ENCODE data around the gene JARID2. TPM values are rescaled to one million over a fixed set of nuclear protein-coding genes. Genes with fewer than 3 reads are reported as not detected.
"Not testable (repeated sequence)": the region's sequence is repeated elsewhere in the genome, so short reads cannot be mapped to it uniquely, and the experiment has no call there.

JARID2 gene
- total RNA-seq, 1 donor from 2014 or later, result 66.1 TPM

- H3K4me3 Mint-ChIP-seq (ENCODE audit: unreplicated experiment), result no peak overlapping the region
These were observed 164.9 kb downstream of the JARID2 start for GRCh38 chr6:15410752-15411151.

GRCh38 chr6:15411766-15412165 is 165.9 kb downstream of the JARID2 start:
- H3K36me3 Mint-ChIP-seq (ENCODE audit: low read depth, unreplicated experiment), result peaks cover 11% of the 10 kb centered on the region
- DNase-seq (ENCODE audit: low spot score), result no peak
- H3K9me3 Mint-ChIP-seq (ENCODE audit: unreplicated experiment), result no peaks in the 10 kb centered on the region
- no peak overlapping the region for H3K27ac Mint-ChIP-seq (ENCODE audit: unreplicated experiment)
- H3K4me1 Mint-ChIP-seq (ENCODE audit: unreplicated experiment), result peaks cover 30% of the 10 kb centered on the region
- H3K4me3 Mint-ChIP-seq (ENCODE audit: unreplicated experiment), result no peak overlapping the region
- TF ChIP-seq, protein P1, sequence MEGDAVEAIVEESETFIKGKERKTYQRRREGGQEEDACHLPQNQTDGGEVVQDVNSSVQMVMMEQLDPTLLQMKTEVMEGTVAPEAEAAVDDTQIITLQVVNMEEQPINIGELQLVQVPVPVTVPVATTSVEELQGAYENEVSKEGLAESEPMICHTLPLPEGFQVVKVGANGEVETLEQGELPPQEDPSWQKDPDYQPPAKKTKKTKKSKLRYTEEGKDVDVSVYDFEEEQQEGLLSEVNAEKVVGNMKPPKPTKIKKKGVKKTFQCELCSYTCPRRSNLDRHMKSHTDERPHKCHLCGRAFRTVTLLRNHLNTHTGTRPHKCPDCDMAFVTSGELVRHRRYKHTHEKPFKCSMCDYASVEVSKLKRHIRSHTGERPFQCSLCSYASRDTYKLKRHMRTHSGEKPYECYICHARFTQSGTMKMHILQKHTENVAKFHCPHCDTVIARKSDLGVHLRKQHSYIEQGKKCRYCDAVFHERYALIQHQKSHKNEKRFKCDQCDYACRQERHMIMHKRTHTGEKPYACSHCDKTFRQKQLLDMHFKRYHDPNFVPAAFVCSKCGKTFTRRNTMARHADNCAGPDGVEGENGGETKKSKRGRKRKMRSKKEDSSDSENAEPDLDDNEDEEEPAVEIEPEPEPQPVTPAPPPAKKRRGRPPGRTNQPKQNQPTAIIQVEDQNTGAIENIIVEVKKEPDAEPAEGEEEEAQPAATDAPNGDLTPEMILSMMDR (IDR thresholded peaks at IDR 0.05; ENCODE audit: unreplicated experiment), result no peak
- peaks cover 8% of the 10 kb centered on the region for H3K27me3 Mint-ChIP-seq (ENCODE audit: unreplicated experiment)

More at GRCh38 chr6:15410752-15411151, 164.9 kb downstream of the JARID2 start:
- Mint-ChIP-seq H3K27me3 (ENCODE audit: unreplicated experiment) (peaks cover 5% of the 10 kb centered on the region), H3K9me3 (ENCODE audit: unreplicated experiment) (no peaks in the 10 kb centered on the region), H3K36me3 (ENCODE audit: low read depth, unreplicated experiment) (peaks cover 8% of the 10 kb centered on the region), H3K4me1 (ENCODE audit: unreplicated experiment) (peaks cover 34% of the 10 kb centered on the region), H3K27ac (ENCODE audit: unreplicated experiment) (peak overlapping the region; percentile 78)
- no peak for DNase-seq (ENCODE audit: low spot score)
- TF ChIP-seq, protein P1 (IDR thresholded peaks at IDR 0.05; ENCODE audit: unreplicated experiment), result no peak

GRCh38 chr6:15412767-15413166 is 166.9 kb downstream of the JARID2 start:
- Mint-ChIP-seq H3K27me3 (ENCODE audit: unreplicated experiment) (peaks cover 9% of the 10 kb centered on the region), H3K36me3 (ENCODE audit: low read depth, unreplicated experiment) (peaks cover 19% of the 10 kb centered on the region), H3K4me3 (ENCODE audit: unreplicated experiment) (no peak overlapping the region), H3K4me1 (ENCODE audit: unreplicated experiment) (peaks cover 32% of the 10 kb centered on the region), H3K9me3 (ENCODE audit: unreplicated experiment) (no peaks in the 10 kb centered on the region), H3K27ac (ENCODE audit: unreplicated experiment) (no peak overlapping the region)
- DNase-seq (ENCODE audit: low spot score), result no peak
- TF ChIP-seq, protein P1 (IDR thresholded peaks at IDR 0.05; ENCODE audit: unreplicated experiment), result no peak

GRCh38 chr6:15413466-15414234 is 167.8 kb downstream of the JARID2 start:
- H3K9me3 Mint-ChIP-seq (ENCODE audit: unreplicated experiment), result no peaks in the 10 kb centered on the region
- peaks cover 9% of the 10 kb centered on the region for H3K27me3 Mint-ChIP-seq (ENCODE audit: unreplicated experiment)
- no peak for DNase-seq (ENCODE audit: low spot score)
- H3K36me3 Mint-ChIP-seq (ENCODE audit: low read depth, unreplicated experiment), result peaks cover 28% of the 10 kb centered on the region
- TF ChIP-seq, protein P1 (IDR thresholded peaks at IDR 0.05; ENCODE audit: unreplicated experiment), result no peak
- H3K27ac Mint-ChIP-seq (ENCODE audit: unreplicated experiment), result peak overlapping the region; percentile 17
- H3K4me3 Mint-ChIP-seq (ENCODE audit: unreplicated experiment), result no peak overlapping the region
- H3K4me1 Mint-ChIP-seq (ENCODE audit: unreplicated experiment), result peaks cover 32% of the 10 kb centered on the region

- H3K9me3 Mint-ChIP-seq (ENCODE audit: unreplicated experiment), result no peaks in the 10 kb centered on the region
- peaks cover 29% of the 10 kb centered on the region for H3K36me3 Mint-ChIP-seq (ENCODE audit: low read depth, unreplicated experiment)
- TF ChIP-seq, protein P1 (IDR thresholded peaks at IDR 0.05; ENCODE audit: unreplicated experiment), result no peak
- no peak overlapping the region for H3K4me3 Mint-ChIP-seq (ENCODE audit: unreplicated experiment)
- H3K4me1 Mint-ChIP-seq (ENCODE audit: unreplicated experiment), result peaks cover 27% of the 10 kb centered on the region
- H3K27ac Mint-ChIP-seq (ENCODE audit: unreplicated experiment), result no peak overlapping the region
- peaks cover 9% of the 10 kb centered on the region for H3K27me3 Mint-ChIP-seq (ENCODE audit: unreplicated experiment)
- no peak for DNase-seq (ENCODE audit: low spot score)
These were observed 168.4 kb downstream of the JARID2 start for GRCh38 chr6:15414235-15414612.

GRCh38 chr6:15415622-15416021 is 169.8 kb downstream of the JARID2 start:
- not testable (repeated sequence) for DNase-seq (ENCODE audit: low spot score); H3K4me3 Mint-ChIP-seq (ENCODE audit: unreplicated experiment); H3K27ac Mint-ChIP-seq (ENCODE audit: unreplicated experiment); H3K9me3 Mint-ChIP-seq (ENCODE audit: unreplicated experiment); H3K27me3 Mint-ChIP-seq (ENCODE audit: unreplicated experiment)
- Mint-ChIP-seq H3K4me1 (ENCODE audit: unreplicated experiment) (peaks cover 21% of the 10 kb centered on the region), H3K36me3 (ENCODE audit: low read depth, unreplicated experiment) (peaks cover 38% of the 10 kb centered on the region)
